SK-N-SH (cell line): ENCODE data around the gene NRCAM. TPM values are rescaled to one million over a fixed set of nuclear protein-coding genes. Genes with fewer than 3 reads are reported as not detected.

Experiments used
- CTCF ChIA-PET: fragments of 300-600, 350-600 bp; formaldehyde crosslinking; extraction: SDS; loops from one replicate; lab custom pipeline; 2021; lab: Yijun Ruan, JAX
- POLR2A ChIA-PET: fragments of 350-600 bp; sonication (Branson Sonifier 250); formaldehyde crosslinking; extraction: SDS; loops from one replicate; lab custom pipeline; 2020; ENCODE audit warnings: antibody characterized with exemption, inconsistent platforms; lab: Yijun Ruan, JAX
- DNase-seq: peaks from one replicate; pipeline ENCODE4 v3.0.0; 2012
- H2AFZ ChIP-seq: fragments of 200-600 bp; sonication (generic); 2 replicates; pipeline ENCODE4 v1.8.1; 2016; ENCODE audit warnings: antibody characterized with exemption, mild to moderate bottlenecking, low read depth
- H3F3A ChIP-seq: fragments of 200-600 bp; sonication (generic); replicated peaks from 2 replicates; pipeline ENCODE3; 2016; ENCODE audit warnings: antibody characterized with exemption, mild to moderate bottlenecking; ENCODE audit not compliant: insufficient read depth
- H3K27ac ChIP-seq, 2 experiments: fragments of 200-500 bp in 1 of 2; fragments of 200-600 bp in 1 of 2; sonication (Bioruptor generic) in 1 of 2; sonication (generic), shearing (Covaris generic) in 1 of 2; 2 replicates each; pipeline versions ENCODE4 v1.5.1 to v1.6.1; 2014 to 2016; ENCODE audit warnings: low read depth in 2 of 2, inconsistent platforms in 1 of 2, low read length in 1 of 2, mild to moderate bottlenecking in 1 of 2, mixed read lengths in 1 of 2
- H3K27me3 ChIP-seq: fragments of 200-600 bp; sonication (generic), shearing (Covaris generic); 2 replicates; pipeline ENCODE4 v1.6.1; 2016; ENCODE audit warnings: mixed run types; ENCODE audit not compliant: insufficient read depth
- H3K36me3 ChIP-seq, 2 experiments: fragments of 200-500 bp in 1 of 2; fragments of 200-600 bp in 1 of 2; sonication (Bioruptor generic) in 1 of 2; sonication (generic) in 1 of 2; replicated peaks in 1 of 2; 2 replicates each; pipeline versions ENCODE3 to v1.5.1; 2014 to 2016; ENCODE audit warnings: low read length in 1 of 2, mild to moderate bottlenecking in 1 of 2; ENCODE audit not compliant: insufficient read depth in 2 of 2, control insufficient read depth in 1 of 2
- H3K4me1 ChIP-seq, 2 experiments: fragments of 200-500 bp in 1 of 2; fragments of 200-600 bp in 1 of 2; sonication (Bioruptor generic) in 1 of 2; sonication (generic), shearing (Covaris generic) in 1 of 2; 2 replicates each; pipeline versions ENCODE4 v1.5.1 to v1.6.1; 2014 to 2016; ENCODE audit warnings: low read depth in 1 of 2, low read length in 1 of 2, mixed run types in 1 of 2; ENCODE audit not compliant: insufficient read depth in 2 of 2, control insufficient read depth in 1 of 2
- H3K4me2 ChIP-seq: fragments of 200-600 bp; sonication (generic), shearing (Covaris generic); 2 replicates; pipeline ENCODE4 v1.6.1; 2017; ENCODE audit warnings: mixed run types
- H3K4me3 ChIP-seq, 2 experiments: fragments of 200-500 bp in 1 of 2; fragments of 200-600 bp in 1 of 2; sonication (Bioruptor generic) in 1 of 2; sonication (generic), shearing (Covaris generic) in 1 of 2; 2 replicates each; pipeline versions ENCODE4 v1.5.1 to v1.8.1; 2014 to 2016; ENCODE audit warnings: low read depth in 2 of 2, inconsistent platforms in 1 of 2, low read length in 1 of 2, mild to moderate bottlenecking in 1 of 2, mixed read lengths in 1 of 2, moderate library complexity in 1 of 2
- H3K79me2 ChIP-seq: fragments of 200-600 bp; sonication (generic); 2 replicates; pipeline ENCODE4 v1.8.1; 2017; ENCODE audit warnings: mild to moderate bottlenecking; ENCODE audit not compliant: insufficient read depth
- H3K9ac ChIP-seq: fragments of 200-600 bp; sonication (generic); 2 replicates; pipeline ENCODE4 v1.6.1; 2017; ENCODE audit warnings: mixed run types
- H3K9me2 ChIP-seq: fragments of 200-600 bp; sonication (generic); 2 replicates; pipeline ENCODE4 v1.6.1; 2017; ENCODE audit warnings: mixed run types
- H3K9me3 ChIP-seq: fragments of 200-600 bp; sonication (generic); 2 replicates; pipeline ENCODE4 v1.6.1; 2017; ENCODE audit warnings: mixed run types, mild to moderate bottlenecking, moderate library complexity
- H4K20me1 ChIP-seq: fragments of 200-600 bp; sonication (generic); 2 replicates; pipeline ENCODE4 v1.6.1; 2017; ENCODE audit warnings: mild to moderate bottlenecking, mixed run types; ENCODE audit not compliant: insufficient read depth
- FOXJ3 ChIP-seq: sonication (generic); formaldehyde crosslinking; IDR thresholded peaks from 2 replicates; pipeline ENCODE4 v1.5.1; 2020; ENCODE audit warnings: mild to moderate bottlenecking, missing genetic modification reagents
- IRF3 ChIP-seq: fragments of 150-350 bp; IDR thresholded peaks from 2 replicates; pipeline ENCODE4 v1.6.1; 2016; ENCODE audit warnings: mild to moderate bottlenecking, low read depth, low read length
- MXI1 ChIP-seq: IDR thresholded peaks from 2 replicates; pipeline ENCODE4 v1.6.1; 2012; ENCODE audit warnings: mild to moderate bottlenecking, low read depth, low read length, improper control_type of control experiment
- NFIC ChIP-seq: IDR thresholded peaks from 2 replicates; pipeline ENCODE4 v1.4.0; 2012; ENCODE audit warnings: borderline replicate concordance
- REST ChIP-seq: IDR thresholded peaks from 2 replicates; pipeline ENCODE4 v1.6.1; 2012; ENCODE audit warnings: mild to moderate bottlenecking, low read depth, low read length, moderate library complexity
- SIN3A ChIP-seq: IDR thresholded peaks from 2 replicates; pipeline ENCODE4 v1.6.1; 2012; ENCODE audit warnings: low read depth, mild to moderate bottlenecking, low read length, moderate library complexity, borderline replicate concordance
- TAF1 ChIP-seq: IDR thresholded peaks from 2 replicates; pipeline ENCODE4 v1.6.1; 2012; ENCODE audit warnings: low read depth, mild to moderate bottlenecking, low read length, moderate library complexity, borderline replicate concordance
- WGBS: methylation state at CpG from one replicate; pipeline ENCODE4 v1.1.6; 2017; ENCODE audit warnings: low lambda C conversion rate; 5-methylcytosine and 5-hydroxymethylcytosine counted together
- polyA plus RNA-seq, 3 experiments: library from polyadenylated mRNA; depleted of rRNA; stranded (reverse); fragments of >200 nt; gene quantifications; 2 replicates each; pipeline ENCODE4 v1.2.3, GENCODE V29; 2012
- TF ChIP-seq, protein P1 (sequence below): IDR thresholded peaks from 2 replicates; pipeline ENCODE4 v1.4.0; 2012; ENCODE audit warnings: low read depth, borderline replicate concordance
- TF ChIP-seq, protein P2 (sequence below): IDR thresholded peaks from 2 replicates; pipeline ENCODE4; 2012

NRCAM gene
- polyA plus RNA-seq, 1 of the 3 experiments (the other 2 are of a cell fraction): 1.1 TPM

DNA sequence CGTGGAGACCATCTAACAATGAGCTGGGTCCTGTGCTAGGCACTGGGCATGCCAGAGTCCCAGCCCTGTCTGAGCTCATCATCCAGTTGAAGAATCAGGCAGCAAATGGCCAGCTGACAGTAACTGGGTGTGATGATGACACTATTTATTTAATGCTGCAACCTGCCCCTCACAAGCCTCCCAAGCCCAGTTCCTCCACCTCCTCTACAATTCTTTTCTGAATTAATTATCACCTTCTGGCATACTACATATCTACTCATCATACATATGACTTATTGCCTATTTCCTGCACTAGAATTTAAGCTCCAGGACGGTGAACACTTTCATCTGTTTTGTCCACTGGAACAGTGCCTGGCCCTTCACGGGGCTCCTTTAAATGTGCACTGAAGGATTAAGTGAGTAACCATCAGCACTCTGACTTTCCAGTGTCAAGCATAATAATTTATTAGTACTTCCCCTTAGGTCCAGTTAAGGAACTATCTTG, 229.4 kb downstream of the NRCAM start:
- POLR2A ChIA-PET: interaction anchor here (1.8 kb wide), 1 partner anchor 10 kb away, joined by 4 read pairs; no protein-coding TSS in a partner anchor
- Histone ChIP-seq H3K4me3 (no peak overlapping the region), H2AFZ (no peak overlapping the region), H4K20me1 (no peaks in the 10 kb centered on the region), H3K27me3 (no peaks in the 10 kb centered on the region), H3K27ac (no peak overlapping the region; a peak in 1 of 4 replicates), H3K79me2 (no peaks in the 10 kb centered on the region), H3K4me2 (no peak overlapping the region), H3K9me3 (no peaks in the 10 kb centered on the region), H3K9me2 (no peaks in the 10 kb centered on the region), H3K9ac (no peak overlapping the region), H3K4me1 (peaks cover 2 to 8% of the 10 kb centered on the region in 2 experiments; a peak in 3 of 4 replicates), H3F3A (no peaks in the 10 kb centered on the region), H3K36me3 (peaks cover 0 to 31% of the 10 kb centered on the region in 2 experiments)
- WGBS: 44% methylated on average over 3 of the region's 3 CpGs
- DNase-seq: no peak
- CTCF ChIA-PET: interaction anchor here (1.0 to 2.2 kb wide), 5 partner anchors 10 to 46 kb away, joined by 3 to 9 read pairs (median 5); no protein-coding TSS in a partner anchor
- TF ChIP-seq MXI1 (no peak), SIN3A (no peak), TAF1 (no peak), FOXJ3 (CRISPR knock-in tag) (no peak), NFIC (no peak), IRF3 (no peak), REST (no peak)
- TF ChIP-seq, protein P1, sequence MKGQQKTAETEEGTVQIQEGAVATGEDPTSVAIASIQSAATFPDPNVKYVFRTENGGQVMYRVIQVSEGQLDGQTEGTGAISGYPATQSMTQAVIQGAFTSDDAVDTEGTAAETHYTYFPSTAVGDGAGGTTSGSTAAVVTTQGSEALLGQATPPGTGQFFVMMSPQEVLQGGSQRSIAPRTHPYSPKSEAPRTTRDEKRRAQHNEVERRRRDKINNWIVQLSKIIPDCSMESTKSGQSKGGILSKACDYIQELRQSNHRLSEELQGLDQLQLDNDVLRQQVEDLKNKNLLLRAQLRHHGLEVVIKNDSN: no peak
- TF ChIP-seq, protein P2, sequence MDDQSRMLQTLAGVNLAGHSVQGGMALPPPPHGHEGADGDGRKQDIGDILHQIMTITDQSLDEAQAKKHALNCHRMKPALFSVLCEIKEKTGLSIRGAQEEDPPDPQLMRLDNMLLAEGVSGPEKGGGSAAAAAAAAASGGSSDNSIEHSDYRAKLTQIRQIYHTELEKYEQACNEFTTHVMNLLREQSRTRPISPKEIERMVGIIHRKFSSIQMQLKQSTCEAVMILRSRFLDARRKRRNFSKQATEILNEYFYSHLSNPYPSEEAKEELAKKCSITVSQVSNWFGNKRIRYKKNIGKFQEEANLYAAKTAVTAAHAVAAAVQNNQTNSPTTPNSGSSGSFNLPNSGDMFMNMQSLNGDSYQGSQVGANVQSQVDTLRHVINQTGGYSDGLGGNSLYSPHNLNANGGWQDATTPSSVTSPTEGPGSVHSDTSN: no peak
